ENCODE results near the gene MPRIP.
A peak's percentile ranks its signal among the peaks of the same experiment; 100 is the strongest.

The MPRIP gene

GRCh38 chr17:17051380-17051779 lies 9.1 kb downstream of the MPRIP start:
- no peak for DNase-seq (ENCODE audit: low read depth)

DNA sequence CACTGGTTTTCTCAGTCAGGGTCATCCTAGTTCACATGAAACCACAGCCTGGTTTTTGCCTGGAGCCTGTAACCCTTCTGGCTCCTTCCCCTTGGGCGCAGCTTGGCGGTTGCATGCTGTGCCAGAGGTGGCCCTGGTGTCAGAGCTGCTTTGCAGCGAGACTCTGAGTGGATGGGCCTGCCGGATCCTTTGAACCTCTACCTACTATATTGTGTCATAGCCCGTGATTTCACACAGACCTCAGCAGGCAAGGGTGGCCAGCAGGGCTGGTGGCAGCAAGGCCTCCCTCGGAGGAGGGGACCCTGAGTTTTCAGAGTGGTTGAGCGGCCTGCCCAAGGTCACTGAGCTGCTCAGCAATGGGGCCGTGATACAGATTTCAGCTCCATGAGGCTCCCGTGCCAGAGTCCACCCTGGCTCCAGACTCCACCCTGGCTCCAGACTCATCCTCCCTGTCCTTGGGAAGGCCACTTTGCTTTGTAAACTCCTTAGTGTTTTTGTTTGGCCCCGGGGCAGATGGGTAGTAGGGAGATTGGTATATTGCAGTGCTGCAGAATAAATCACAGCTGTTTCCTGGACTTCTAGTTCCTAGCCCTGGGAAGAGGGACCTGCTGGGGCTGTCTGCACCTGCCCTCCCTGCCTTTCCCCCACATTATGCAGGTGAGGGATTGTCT lies 9.7 kb downstream of the MPRIP start:
- DNase-seq (ENCODE audit: low read depth) = no peak

- no peak for DNase-seq (ENCODE audit: low read depth)
Measured at GRCh38 chr17:17052462-17053221, 10.4 kb downstream of the MPRIP start.

GRCh38 chr17:17053446-17054379 lies 11.5 kb downstream of the MPRIP start:
- DNase-seq (ENCODE audit: low read depth) = no peak

DNA sequence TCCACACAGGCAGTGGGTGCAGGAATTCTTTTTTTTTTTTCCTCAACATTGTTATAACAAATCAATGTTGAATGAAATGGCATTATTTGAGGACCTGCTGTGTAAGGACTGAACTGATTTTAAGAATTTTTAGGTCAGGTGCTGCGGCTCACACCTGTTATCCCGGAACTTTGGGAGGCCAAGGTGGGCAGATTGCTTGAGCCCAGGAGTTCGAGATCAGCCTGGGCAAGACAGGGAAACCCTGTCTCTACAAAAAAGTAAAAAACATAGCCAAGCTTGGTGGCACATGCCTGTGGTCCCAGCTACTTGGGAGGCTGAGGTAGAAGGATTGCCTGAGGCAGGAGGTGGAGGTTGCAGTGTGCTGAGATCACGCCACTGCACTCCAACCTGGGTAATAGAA lies 12.4 kb downstream of the MPRIP start:
- no peak for DNase-seq (ENCODE audit: low read depth)

- DNase-seq (ENCODE audit: low read depth) = no peak
Measured at GRCh38 chr17:17055286-17056155, 13.3 kb downstream of the MPRIP start.

DNA sequence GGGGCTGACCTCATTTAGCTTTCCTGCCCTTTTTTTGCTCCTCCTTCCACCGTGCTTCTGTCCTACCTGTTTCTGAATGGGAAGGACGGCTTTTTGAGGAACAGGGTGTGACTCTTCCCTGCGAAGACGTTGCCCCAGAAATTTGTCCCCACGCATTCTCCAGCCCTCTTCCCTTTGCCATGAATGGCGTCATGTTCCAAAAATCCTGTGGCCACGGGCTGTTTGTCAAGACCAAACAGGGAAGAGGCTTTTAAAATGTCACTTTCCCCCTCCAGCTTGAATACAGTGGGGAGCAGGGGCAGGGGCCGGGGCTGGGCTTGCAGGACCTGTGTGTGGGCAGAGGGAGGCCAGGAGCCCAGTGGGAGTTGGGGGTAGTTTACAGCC lies 13.9 kb downstream of the MPRIP start:
- DNase-seq (ENCODE audit: low read depth) = no peak

DNA sequence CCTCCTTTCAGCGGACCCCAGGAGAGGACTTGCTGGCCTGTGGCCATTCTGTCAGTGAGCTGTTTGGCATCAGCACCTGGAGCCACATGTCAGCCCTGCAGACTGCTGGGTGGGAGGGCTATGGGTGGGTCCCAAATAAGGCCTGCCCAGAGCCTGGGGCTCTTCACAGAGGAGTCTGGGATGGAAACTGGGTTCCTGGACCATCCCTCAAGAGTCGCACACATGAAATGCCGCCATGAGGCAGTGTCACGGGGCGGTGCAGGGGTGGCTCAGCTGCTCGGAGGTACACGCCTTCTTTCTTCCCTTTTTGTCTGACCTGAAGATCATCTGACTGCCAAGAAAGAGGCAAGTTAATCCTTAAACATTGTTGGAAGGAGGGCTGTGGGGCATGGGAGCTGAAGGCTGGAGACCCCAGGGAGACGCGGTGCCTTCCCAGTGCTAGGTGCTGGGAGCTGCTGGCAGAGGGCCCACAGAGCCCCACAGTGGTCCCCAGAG lies 14.8 kb downstream of the MPRIP start:
- no peak for DNase-seq (ENCODE audit: low read depth)

DNA sequence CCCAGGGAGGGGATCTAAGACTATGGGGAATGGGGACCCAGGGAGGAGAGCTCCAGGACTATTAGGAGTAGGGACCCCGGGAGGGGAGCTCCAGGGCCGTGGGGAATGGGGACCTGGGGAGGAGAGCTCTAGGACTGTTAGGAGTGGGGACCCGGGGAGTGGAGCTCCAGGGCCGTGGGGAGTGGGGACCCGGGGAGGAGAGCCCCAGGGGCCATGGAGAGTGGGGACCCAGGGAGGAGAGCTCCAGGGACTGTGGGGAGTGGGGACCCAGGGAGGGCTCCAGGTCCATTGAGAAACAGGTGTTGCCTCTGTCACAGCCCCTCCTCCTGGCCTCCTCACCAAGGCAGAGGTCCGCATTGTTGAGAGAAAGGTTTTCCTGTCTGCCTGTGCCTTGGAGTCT lies 16.0 kb downstream of the MPRIP start:
- no peak for DNase-seq (ENCODE audit: low read depth)

- DNase-seq (ENCODE audit: low read depth) = no peak
Measured at GRCh38 chr17:17059301-17059890, 17.1 kb downstream of the MPRIP start.

DNA sequence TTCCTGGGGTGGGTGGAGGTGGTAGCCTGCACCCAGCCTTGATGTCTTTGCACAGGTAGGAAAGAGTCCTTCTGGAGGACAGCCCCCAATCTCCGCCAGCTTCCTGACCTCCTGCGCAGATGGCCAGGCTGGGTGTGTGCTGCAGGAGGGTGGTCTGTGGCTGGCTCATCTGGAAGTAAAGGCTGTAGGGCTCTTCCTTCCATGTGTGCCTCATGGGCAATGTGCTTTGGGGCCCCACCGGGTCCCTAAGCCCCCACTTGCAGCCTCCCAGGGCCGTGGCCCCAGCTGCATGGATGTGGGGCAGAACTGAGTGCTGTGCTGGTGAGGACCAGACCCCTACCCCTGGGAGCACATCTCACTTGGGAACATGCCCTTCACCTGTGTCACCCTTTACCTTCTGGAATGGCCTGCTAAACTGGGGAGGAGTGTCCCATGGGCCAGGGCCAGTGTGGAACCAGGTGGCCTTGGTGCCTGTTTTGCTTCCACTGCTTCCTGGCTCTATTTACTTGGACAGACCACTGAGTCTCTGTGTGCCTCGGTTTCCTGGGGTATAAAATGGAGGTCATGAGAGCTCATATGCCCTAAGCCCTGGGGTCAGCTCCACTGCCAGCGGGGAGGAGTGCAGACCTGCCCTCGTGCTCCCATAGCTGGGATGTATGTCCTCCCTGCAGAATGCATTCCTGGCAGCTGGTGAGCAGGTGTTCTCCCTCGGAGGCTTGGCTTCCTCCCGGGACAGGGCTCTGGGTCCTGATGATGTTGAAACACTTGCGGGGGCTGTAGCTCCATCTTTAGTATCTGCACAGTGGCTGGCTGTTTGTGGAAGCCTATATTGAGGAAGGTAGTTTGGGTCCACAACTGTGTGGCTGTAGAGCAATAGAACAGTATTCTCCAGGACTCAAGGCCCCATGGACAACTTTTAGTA lies 18.0 kb downstream of the MPRIP start:
- DNase-seq (ENCODE audit: low read depth) = no peak

GRCh38 chr17:17060930-17061329 lies 18.7 kb downstream of the MPRIP start:
- no peak for DNase-seq (ENCODE audit: low read depth)

- DNase-seq (ENCODE audit: low read depth) = no peak
Measured at GRCh38 chr17:17061516-17061915, 19.3 kb downstream of the MPRIP start.

DNA sequence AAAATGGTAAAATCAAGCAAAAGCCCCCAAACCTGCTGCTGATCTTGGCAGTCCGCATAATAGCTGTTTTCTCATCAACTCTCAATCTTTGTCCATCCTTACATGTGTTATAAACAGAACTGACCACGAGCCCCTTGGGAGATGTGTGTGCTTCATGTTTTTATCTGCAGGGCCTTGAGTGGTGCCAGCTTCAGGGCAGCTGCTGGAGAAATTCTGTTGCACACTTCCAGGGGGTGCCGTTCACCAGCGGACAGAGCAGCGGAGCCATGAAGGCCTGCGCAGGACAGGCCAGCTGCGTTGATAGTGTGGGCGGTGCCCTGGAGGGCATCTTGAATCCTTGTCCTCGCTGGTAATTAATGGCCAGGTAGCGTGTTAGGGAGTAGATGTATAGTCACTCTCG lies 20.1 kb downstream of the MPRIP start:
- no peak for DNase-seq (ENCODE audit: low read depth)

GRCh38 chr17:17062866-17063265 lies 20.6 kb downstream of the MPRIP start:
- no peak for DNase-seq (ENCODE audit: low read depth)

GRCh38 chr17:17063546-17064122 lies 21.4 kb downstream of the MPRIP start:
- DNase-seq (ENCODE audit: low read depth) = no peak

DNA sequence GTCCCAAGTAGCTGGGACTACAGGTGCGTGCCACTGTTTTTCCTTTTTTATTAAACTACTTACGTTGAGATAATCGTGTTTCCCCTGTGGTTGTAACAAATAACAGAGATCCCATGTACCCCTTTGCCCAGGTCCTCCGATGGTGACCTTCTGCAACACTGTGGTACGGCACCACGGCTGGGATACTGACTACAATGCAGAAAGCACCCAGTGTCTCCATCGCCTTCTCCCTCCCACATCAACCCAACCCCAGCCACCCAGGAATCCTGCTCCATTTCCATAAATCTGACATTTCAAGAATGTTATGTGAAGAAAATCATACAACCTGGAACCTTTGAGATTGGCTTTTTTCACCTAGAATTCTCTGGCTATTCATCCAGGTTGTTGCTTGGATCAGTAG lies 22.1 kb downstream of the MPRIP start:
- no peak for DNase-seq (ENCODE audit: low read depth)

- DNase-seq (ENCODE audit: low read depth) = no peak
Measured at GRCh38 chr17:17066021-17066420, 23.8 kb downstream of the MPRIP start.

GRCh38 chr17:17067257-17067656 lies 25.0 kb downstream of the MPRIP start:
- peak; percentile 83 for DNase-seq (ENCODE audit: low read depth)

- no peak for DNase-seq (ENCODE audit: low read depth)
Measured at GRCh38 chr17:17069849-17070248, 27.6 kb downstream of the MPRIP start.
